DLD1 (cell line): ENCODE results near the gene PCDH9.

ENCODE experiments used
- in situ Hi-C: cut with HindIII; loops from 2 replicates; pipeline ENCODE4 v1.10.0; 2017; ENCODE audit warnings: low sequenced_read_pairs

The PCDH9 gene

DNA sequence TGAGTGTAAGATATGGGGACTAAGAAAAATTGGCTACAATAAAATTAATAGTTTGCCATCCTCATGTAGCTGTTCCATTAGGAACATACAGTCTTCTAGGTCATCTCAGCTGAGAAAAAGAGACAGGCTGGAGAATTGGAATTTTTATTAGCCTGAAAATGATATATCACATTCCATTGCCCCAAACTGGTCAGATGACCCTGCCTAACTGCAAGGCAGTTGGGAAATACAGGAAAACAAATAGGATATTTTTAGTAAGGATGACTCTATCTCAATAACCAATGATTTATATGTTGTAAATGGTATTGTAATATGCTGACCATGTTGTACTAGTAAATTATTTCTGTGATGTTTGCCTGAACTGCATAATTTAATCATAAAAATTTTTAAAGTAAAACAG is 673.8 kb downstream of the PCDH9 start:
- in situ Hi-C loops, result no loop called here

- in situ Hi-C loops, result no loop called here
These were observed 676.7 kb downstream of the PCDH9 start for GRCh38 chr13:66553391-66553790.

GRCh38 chr13:66551128-66551527 is 679.0 kb downstream of the PCDH9 start:
- in situ Hi-C loops, result no loop called here

- in situ Hi-C loops, result no loop called here
These were observed 682.5 kb downstream of the PCDH9 start for GRCh38 chr13:66547685-66548084.

DNA sequence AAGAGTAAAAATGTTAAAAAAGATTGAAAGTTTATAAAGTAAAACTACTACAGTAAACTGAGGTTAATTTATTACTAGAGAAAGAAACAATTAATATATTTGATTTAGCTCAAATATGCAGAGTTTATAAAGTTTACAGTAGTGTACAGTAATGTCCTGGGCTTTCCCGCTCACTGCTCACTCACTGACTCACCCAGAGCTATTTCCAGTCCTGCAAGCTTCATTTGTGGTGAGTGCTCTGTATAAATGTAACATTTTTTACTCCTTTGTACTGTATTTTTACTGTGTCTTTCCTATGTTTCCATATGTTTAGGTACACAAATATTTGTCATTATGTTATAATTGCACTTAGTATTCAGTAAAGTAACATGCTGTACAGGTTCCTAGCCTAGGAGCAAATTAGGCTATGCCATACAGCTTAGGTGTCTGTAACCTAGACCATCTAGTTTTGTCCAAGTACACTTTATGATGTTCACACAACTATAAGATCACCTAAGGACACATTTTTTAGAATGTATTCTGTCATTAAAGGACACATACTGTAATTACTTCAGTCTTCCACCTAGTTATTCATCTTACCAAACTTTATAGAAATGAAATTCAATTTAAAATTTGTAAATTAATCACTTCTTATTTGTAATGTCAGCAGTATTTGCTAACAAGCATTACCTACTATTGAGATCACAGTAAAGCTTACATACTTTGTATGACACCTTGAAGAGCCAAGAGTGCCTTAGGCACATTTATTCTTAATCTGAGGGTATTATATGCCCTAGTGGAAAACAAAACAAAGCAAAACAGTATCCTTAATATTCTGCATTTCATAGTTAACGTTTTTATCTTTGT is 683.4 kb downstream of the PCDH9 start:
- in situ Hi-C loops, result no loop called here

GRCh38 chr13:66543780-66544179 is 686.4 kb downstream of the PCDH9 start:
- in situ Hi-C loops, result no loop called here

DNA sequence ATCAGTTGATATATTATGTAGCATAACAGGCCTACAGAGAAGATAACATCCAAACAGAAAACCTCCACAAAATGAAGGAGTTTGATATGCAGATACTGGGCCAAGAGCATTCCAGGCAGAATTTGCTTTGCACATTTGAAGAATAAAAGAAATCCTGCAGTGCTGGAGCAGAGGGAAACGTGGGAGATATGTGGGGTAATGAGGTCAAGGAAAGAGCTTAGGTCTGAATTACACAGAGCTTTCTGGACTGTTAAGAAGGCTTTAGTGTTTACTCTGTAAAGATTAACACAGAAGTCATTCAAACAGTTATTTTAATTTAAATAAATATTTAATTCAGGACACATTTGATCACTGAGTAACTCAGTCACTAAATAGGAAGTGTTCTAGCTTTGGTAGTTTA is 692.7 kb downstream of the PCDH9 start:
- in situ Hi-C loops, result no loop called here

- in situ Hi-C loops, result no loop called here
These were observed 693.4 kb downstream of the PCDH9 start for GRCh38 chr13:66536746-66537145.

GRCh38 chr13:66534561-66534960 is 695.6 kb downstream of the PCDH9 start:
- in situ Hi-C loops, result no loop called here

DNA sequence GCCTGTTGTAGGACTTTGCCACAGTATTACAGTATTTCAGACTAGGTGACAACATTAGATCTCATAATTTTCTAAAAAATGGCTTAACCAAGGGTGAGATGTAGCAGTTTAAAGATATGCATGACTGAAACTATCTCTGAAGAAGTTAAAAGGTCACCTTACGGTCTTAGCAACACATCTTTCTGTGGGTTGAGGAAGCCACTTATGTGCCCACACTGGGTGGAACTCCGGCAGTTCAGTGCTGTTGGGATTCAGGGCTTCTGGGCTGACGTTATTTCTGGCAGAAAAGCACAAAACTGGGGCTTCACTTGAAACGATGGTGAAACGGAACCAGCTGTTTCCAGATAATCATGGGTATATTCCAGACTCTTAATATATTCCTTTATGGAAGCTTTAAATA is 697.3 kb downstream of the PCDH9 start:
- in situ Hi-C loops, result no loop called here

- in situ Hi-C loops, result no loop called here
These were observed 698.0 kb downstream of the PCDH9 start for GRCh38 chr13:66532146-66532545.

GRCh38 chr13:66530686-66531085 is 699.5 kb downstream of the PCDH9 start:
- in situ Hi-C loops, result no loop called here

DNA sequence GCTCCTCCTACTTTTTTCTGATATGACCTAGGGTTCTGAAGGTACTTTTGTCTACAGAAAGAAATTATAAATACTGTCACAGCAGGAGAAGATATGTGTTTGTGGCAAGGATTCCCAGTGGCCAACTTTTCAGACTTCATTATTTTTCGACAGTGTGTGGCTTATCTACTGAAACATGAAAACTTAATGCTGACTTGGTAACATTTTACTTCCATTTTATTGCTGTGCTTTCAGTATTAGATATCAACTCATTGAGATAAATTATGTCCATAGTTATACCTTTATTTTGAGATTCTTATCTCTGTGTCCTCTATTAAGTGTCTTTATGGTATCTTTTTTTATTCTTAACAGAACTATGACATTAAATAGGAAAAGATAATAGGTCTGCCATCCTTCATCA is 700.0 kb downstream of the PCDH9 start:
- in situ Hi-C loops, result no loop called here

DNA sequence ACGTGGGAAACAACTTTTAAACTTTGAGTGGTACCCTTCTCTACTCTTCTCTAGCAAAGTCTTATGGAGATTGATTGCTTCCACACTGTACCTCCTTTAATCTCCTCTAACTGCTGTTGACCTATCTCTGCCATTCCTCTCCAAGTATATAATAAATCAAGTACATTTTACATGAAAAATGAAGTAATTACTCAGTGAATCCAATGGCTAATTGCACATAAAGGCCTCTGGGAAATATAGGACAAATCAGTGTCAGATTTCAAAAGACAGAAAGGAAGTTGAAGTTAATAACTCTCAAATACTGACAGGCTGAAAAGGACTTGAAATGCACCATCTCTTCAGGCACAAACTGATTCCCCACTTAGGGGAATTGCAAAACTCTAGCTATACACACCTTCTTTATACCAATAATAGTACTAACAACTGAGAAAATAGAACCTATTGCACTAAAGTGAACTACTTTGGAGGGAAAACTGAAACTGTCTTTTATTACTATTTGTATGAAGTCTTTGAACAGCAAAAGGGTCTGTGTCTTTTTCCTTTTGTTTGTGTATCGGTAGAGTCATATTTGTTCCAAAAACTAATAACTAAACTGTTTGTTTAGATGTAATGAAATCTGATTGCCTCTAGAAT is 701.1 kb downstream of the PCDH9 start:
- in situ Hi-C loops, result no loop called here

GRCh38 chr13:66528180-66528579 is 702.0 kb downstream of the PCDH9 start:
- in situ Hi-C loops, result no loop called here

- in situ Hi-C loops, result no loop called here
These were observed 709.4 kb downstream of the PCDH9 start for GRCh38 chr13:66520511-66521355.

- in situ Hi-C loops, result no loop called here
These were observed 710.9 kb downstream of the PCDH9 start for GRCh38 chr13:66519259-66519658.

DNA sequence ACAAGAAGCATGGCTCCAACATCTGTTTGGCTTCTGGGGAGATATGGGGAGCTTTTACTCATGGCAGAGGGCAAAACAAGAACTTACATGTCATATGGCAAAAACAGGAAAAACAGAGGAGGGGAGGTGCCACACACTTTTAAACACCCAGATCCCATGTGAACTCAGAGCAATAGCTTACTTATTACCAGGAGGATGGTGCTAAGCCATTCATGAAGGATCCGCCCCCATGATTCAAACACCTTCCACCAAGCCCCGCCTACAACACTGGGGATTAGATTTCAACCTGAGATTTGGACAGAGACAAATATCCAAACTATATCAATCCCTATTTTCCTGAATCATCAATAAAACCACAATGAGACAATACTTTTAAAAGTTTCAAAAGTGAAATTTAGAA is 712.1 kb downstream of the PCDH9 start:
- in situ Hi-C loops, result no loop called here

- in situ Hi-C loops, result no loop called here
These were observed 716.4 kb downstream of the PCDH9 start for GRCh38 chr13:66513728-66514127.

DNA sequence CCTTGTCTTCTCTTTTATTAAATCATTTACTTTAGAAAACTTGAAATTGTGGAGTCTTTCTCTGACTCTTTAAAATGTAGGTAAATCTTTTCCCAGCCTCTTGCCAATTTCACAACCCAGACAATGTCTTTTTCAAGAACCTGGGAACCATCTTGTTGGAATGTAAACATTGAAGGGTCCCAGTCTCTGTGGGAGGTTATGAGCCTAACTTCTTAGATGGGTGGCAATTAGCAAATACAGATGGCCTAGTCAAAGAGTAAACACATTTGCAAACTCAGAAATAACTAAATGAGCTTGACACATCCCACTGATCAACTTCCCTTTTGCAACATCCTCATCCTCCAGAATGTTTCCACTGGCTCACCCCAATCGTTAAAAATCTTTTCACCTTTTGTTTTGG is 721.0 kb downstream of the PCDH9 start:
- in situ Hi-C loops, result no loop called here

GRCh38 chr13:66508153-66508909 is 721.8 kb downstream of the PCDH9 start:
- in situ Hi-C loops, result no loop called here
